A549 (cell line): Measurements from ENCODE around the gene VPS13D. TPM values are rescaled to one million over a fixed set of nuclear protein-coding genes. Genes with fewer than 3 reads are reported as not detected.

ENCODE experiments used
- ATAC-seq, 2 experiments: fragments of 200-7000 bp in 1 of 2; fragments of >200 bp in 1 of 2; cut with Nextera tagmentation in 1 of 2; cut with Tn5 transposase in 1 of 2; 3 replicates each; pipeline versions ENCODE4 v1.8.0 to v1.9.1; 2018 to 2020; ENCODE audit warnings: mild to moderate bottlenecking in 1 of 2, moderate library complexity in 1 of 2
- CTCF ChIA-PET: fragments of 300-600 bp; sonication (Branson Sonifier 250); formaldehyde crosslinking; extraction: SDS; loops from one replicate; lab custom pipeline; 2021; ENCODE audit warnings: antibody characterized with exemption, inconsistent platforms; lab: Yijun Ruan, JAX
- POLR2A ChIA-PET: fragments of 350-600 bp; formaldehyde crosslinking; extraction: SDS; loops from one replicate; lab custom pipeline; 2021; ENCODE audit warnings: antibody characterized with exemption, inconsistent platforms; lab: Yijun Ruan, JAX
- DNase-seq, 2 experiments: peaks; one replicate each; pipeline versions ENCODE4 v3.0.0 to v3.0.0-alpha.2; 2011 to 2016; ENCODE audit warnings: low read depth in 1 of 2, low spot score in 1 of 2
- FAIRE-seq: peaks from 2 replicates; lab custom pipeline; 2011; peaks lifted over from hg19 to GRCh38; lab: Jason Lieb, UNC
- H3K27ac ChIP-seq, 2 experiments: fragments of >200 bp; sonication (Bioruptor Twin); formaldehyde crosslinking; 3 replicates each; pipeline ENCODE4 v1.5.1; 2016 to 2017
- H3K4me1 ChIP-seq: fragments of >200 bp; sonication (Bioruptor Twin); formaldehyde crosslinking; 3 replicates; pipeline ENCODE4 v1.6.1; 2016
- H3K4me2 ChIP-seq: fragments of >200 bp; sonication (Bioruptor Twin); formaldehyde crosslinking; 3 replicates; pipeline ENCODE4 v1.6.1; 2016
- H3K4me3 ChIP-seq: fragments of >200 bp; sonication (Bioruptor Twin); formaldehyde crosslinking; 3 replicates; pipeline ENCODE4 v1.5.1; 2016
- H3K9me3 ChIP-seq: fragments of >200 bp; sonication (Bioruptor Twin); formaldehyde crosslinking; 3 replicates; pipeline ENCODE4 v1.6.1; 2016
- BCL3 ChIP-seq: fragments of >200 bp; sonication (Bioruptor Twin); formaldehyde crosslinking; IDR thresholded peaks from 3 replicates; pipeline ENCODE4 v1.6.1; 2016
- CEBPB ChIP-seq, 2 experiments: fragments of >200 bp in 1 of 2; sonication (Bioruptor Twin) in 1 of 2; formaldehyde crosslinking in 1 of 2; IDR thresholded peaks; 2 replicates each; pipeline ENCODE4 v1.6.1; 2012 to 2016
- CHD2 ChIP-seq: fragments of 150-350 bp; IDR thresholded peaks from 2 replicates; pipeline ENCODE4 v1.6.1; 2014; ENCODE audit warnings: low read length; ENCODE audit not compliant: partially characterized antibody
- CHD4 ChIP-seq: fragments of 200-600 bp; sonication (generic); IDR thresholded peaks from 2 replicates; pipeline ENCODE4 v1.6.1; 2016; ENCODE audit warnings: antibody characterized with exemption, mild to moderate bottlenecking, borderline replicate concordance
- FOSB ChIP-seq: fragments of 250-450 bp; sonication (Bioruptor Pico); IDR thresholded peaks from 2 replicates; pipeline ENCODE4 v1.5.0; 2020; ENCODE audit warnings: mild to moderate bottlenecking, moderate library complexity
- FOSL2 ChIP-seq, 2 experiments: fragments of 450-650 bp in 1 of 2; fragments of >200 bp in 1 of 2; sonication (Bioruptor Twin) in 1 of 2; formaldehyde crosslinking; IDR thresholded peaks; 2 replicates each; pipeline versions ENCODE4 v1.5.0 to v1.6.1; 2016 to 2020; ENCODE audit warnings: mild to moderate bottlenecking in 1 of 2, moderate library complexity in 1 of 2
- FOXS1 ChIP-seq: fragments of 250-450 bp; sonication (Bioruptor Pico); IDR thresholded peaks from 2 replicates; pipeline ENCODE4 v1.5.0; 2020; ENCODE audit warnings: mild to moderate bottlenecking, moderate library complexity
- NR3C1 ChIP-seq: fragments of >200 bp; sonication (Bioruptor Twin); formaldehyde crosslinking; IDR thresholded peaks from 3 replicates; pipeline ENCODE4 v1.6.1; 2017
- PHF8 ChIP-seq: fragments of 200-600 bp; sonication (generic); IDR thresholded peaks from 2 replicates; pipeline ENCODE4 v1.6.1; 2016; ENCODE audit warnings: low read depth, mild to moderate bottlenecking, antibody characterized with exemption, moderate library complexity, borderline replicate concordance
- POLR2A ChIP-seq: IDR thresholded peaks from 2 replicates; pipeline ENCODE4 v1.6.1; 2012; ENCODE audit warnings: mild to moderate bottlenecking, low read length
- RFX5 ChIP-seq: fragments of 450-650 bp; IDR thresholded peaks from 2 replicates; pipeline ENCODE4 v1.7.1; 2014; ENCODE audit warnings: antibody characterized with exemption, mild to moderate bottlenecking, moderate library complexity
- SREBF2 ChIP-seq: fragments of 450-650 bp; IDR thresholded peaks from 2 replicates; pipeline ENCODE4 v1.6.1; 2014; ENCODE audit warnings: mild to moderate bottlenecking, moderate library complexity
- ZSCAN20 ChIP-seq: fragments of 250-450 bp; sonication (Bioruptor Pico); IDR thresholded peaks from 2 replicates; pipeline ENCODE4 v1.8.0; 2022; ENCODE audit warnings: mild to moderate bottlenecking, moderate library complexity
- WGBS: methylation state at CpG from one replicate; pipeline ENCODE4 v1.1.6; 2017; ENCODE audit errors: missing lambda C conversion rate; 5-methylcytosine and 5-hydroxymethylcytosine counted together
- polyA plus RNA-seq, 4 experiments: library from polyadenylated mRNA; depleted of rRNA in 3 of 4; stranded (reverse); fragments of >200 nt; fragmentation: RNase III in 1 of 4; extraction: RNeasy Plus Mini Kit Qiagen cat#74134 plus additional on column Dnase treatment in 1 of 4; gene quantifications; 2 replicates in 3 of 4; 3 replicates in 1 of 4; pipeline ENCODE4 v1.2.3, GENCODE V29; 2011 to 2017
- TF ChIP-seq, protein P1 (sequence below): fragments of >200 bp; sonication (Bioruptor Twin); formaldehyde crosslinking; IDR thresholded peaks from 3 replicates; pipeline ENCODE4 v1.5.1; 2016
- TF ChIP-seq, protein P2 (sequence below): fragments of 250-450 bp; sonication (Bioruptor Pico); IDR thresholded peaks from 2 replicates; pipeline ENCODE4 v1.5.0; 2020; ENCODE audit warnings: low read depth, mild to moderate bottlenecking, moderate library complexity
- TF ChIP-seq, protein P3 (sequence below): IDR thresholded peaks from 2 replicates; pipeline ENCODE4 v1.6.1; 2012
- TF ChIP-seq, protein P4 (sequence below): IDR thresholded peaks from 2 replicates; pipeline ENCODE4 v1.6.1; 2012; ENCODE audit warnings: low read depth, borderline replicate concordance

VPS13D gene
- polyA plus RNA-seq, 2 of the 4 experiments (the other 2 are of a cell fraction) = 5.4 to 15.9 TPM

DNA sequence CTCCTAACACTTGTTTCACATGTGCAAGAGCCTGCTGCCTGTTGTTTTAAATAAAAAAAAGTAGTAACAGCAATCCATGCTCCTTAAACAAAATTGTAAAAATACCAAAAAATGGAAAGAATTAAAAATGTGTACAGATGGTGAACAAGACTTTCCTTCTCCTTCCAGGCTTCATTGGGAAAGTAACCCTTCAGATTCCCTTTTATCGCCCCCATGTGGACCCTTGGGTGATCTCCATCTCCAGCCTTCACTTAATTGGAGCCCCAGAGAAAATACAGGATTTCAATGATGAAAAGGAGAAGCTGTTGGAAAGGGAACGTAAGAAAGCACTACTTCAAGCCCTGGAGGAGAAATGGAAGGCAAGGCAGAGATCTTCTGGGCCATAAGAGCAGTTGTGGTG, 14.2 kb downstream of the VPS13D start:
- ChIA-PET POLR2A (no interaction called here), CTCF (interaction anchor here (1.1 to 1.8 kb wide), 2 partner anchors 9 to 120 kb away, joined by 3 to 5 read pairs; no protein-coding TSS in a partner anchor)
- no peak for FAIRE-seq
- Histone ChIP-seq H3K4me3 (no peak overlapping the region), H3K27ac (no peak overlapping the region), H3K4me1 (no peaks in the 10 kb centered on the region), H3K4me2 (no peak overlapping the region), H3K9me3 (no peaks in the 10 kb centered on the region)
- TF ChIP-seq, protein P1, sequence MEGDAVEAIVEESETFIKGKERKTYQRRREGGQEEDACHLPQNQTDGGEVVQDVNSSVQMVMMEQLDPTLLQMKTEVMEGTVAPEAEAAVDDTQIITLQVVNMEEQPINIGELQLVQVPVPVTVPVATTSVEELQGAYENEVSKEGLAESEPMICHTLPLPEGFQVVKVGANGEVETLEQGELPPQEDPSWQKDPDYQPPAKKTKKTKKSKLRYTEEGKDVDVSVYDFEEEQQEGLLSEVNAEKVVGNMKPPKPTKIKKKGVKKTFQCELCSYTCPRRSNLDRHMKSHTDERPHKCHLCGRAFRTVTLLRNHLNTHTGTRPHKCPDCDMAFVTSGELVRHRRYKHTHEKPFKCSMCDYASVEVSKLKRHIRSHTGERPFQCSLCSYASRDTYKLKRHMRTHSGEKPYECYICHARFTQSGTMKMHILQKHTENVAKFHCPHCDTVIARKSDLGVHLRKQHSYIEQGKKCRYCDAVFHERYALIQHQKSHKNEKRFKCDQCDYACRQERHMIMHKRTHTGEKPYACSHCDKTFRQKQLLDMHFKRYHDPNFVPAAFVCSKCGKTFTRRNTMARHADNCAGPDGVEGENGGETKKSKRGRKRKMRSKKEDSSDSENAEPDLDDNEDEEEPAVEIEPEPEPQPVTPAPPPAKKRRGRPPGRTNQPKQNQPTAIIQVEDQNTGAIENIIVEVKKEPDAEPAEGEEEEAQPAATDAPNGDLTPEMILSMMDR = 0 out of 3 replicates have a peak, but pooled peaks have one; percentile 15
- TF ChIP-seq, protein P2, sequence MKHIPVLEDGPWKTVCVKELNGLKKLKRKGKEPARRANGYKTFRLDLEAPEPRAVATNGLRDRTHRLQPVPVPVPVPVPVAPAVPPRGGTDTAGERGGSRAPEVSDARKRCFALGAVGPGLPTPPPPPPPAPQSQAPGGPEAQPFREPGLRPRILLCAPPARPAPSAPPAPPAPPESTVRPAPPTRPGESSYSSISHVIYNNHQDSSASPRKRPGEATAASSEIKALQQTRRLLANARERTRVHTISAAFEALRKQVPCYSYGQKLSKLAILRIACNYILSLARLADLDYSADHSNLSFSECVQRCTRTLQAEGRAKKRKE (CRISPR knock-in tag) = no peak
- TF ChIP-seq PHF8 = no peak
- no peak for TF ChIP-seq BCL3
- no peak for TF ChIP-seq ZSCAN20 (CRISPR knock-in tag)
- no peak for TF ChIP-seq RFX5
- ATAC-seq = 0 out of 6 replicates have a peak, but pooled peaks of 1 of the 2 experiments have one; percentile 38
- peak; percentile 9 to 26 for DNase-seq
- 49% methylated on average over 2 of the region's 2 CpGs for WGBS

DNA sequence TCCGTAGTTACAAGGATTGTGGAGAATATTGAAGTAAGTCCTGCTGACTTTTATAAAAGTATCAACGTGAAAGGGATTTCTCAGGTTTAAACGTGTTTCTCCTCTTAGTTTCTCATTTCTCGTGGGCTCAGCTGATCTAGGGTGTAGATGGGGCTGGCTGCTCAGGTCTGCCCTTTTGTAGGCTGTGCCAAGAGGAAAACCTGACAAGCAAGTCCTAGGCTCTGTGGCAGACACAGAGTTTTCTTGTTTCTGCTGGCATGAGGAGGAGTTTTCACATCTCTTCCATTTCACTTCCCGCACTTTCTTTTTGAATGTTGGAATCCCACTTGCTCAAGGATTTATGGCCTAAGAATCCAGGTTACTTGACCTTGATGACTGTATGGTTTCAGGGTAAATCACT, 14.8 kb downstream of the VPS13D start:
- no peak overlapping the region for H3K4me3 ChIP-seq
- H3K4me1 ChIP-seq = no peaks in the 10 kb centered on the region
- DNase-seq = no peak
- no peak overlapping the region for H3K27ac ChIP-seq
- no peak overlapping the region for H3K4me2 ChIP-seq
- ChIA-PET CTCF (interaction anchor here (1.1 to 1.8 kb wide), 2 partner anchors 9 to 120 kb away, joined by 3 to 5 read pairs; no protein-coding TSS in a partner anchor), POLR2A (no interaction called here)
- no peaks in the 10 kb centered on the region for H3K9me3 ChIP-seq
- no peak for ATAC-seq
- TF ChIP-seq SREBF2 = no peak
- no peak for TF ChIP-seq CEBPB (IDR thresholded peaks at IDR 0.05)
- TF ChIP-seq, protein P3, sequence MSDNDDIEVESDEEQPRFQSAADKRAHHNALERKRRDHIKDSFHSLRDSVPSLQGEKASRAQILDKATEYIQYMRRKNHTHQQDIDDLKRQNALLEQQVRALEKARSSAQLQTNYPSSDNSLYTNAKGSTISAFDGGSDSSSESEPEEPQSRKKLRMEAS = no peak
- no peak for TF ChIP-seq FOXS1 (CRISPR knock-in tag)
- TF ChIP-seq NR3C1 = no peak
- no peak for TF ChIP-seq CHD4
- TF ChIP-seq, protein P1 = no peak
- no peak for TF ChIP-seq CHD2
- no peak for TF ChIP-seq FOSL2 (IDR thresholded peaks at IDR 0.05)
- no peak for TF ChIP-seq FOSL2 (CRISPR knock-in tag; IDR thresholded peaks at IDR 0.05)
- no peak for TF ChIP-seq FOSB (CRISPR knock-in tag)
- no peak for TF ChIP-seq POLR2A
- TF ChIP-seq, protein P4, sequence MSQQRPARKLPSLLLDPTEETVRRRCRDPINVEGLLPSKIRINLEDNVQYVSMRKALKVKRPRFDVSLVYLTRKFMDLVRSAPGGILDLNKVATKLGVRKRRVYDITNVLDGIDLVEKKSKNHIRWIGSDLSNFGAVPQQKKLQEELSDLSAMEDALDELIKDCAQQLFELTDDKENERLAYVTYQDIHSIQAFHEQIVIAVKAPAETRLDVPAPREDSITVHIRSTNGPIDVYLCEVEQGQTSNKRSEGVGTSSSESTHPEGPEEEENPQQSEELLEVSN = no peak
- WGBS = 92% methylated on average over 5 of the region's 5 CpGs
- FAIRE-seq = no peak
